ENCODE results near the gene SLF2. TPM values are rescaled to one million over a fixed set of nuclear protein-coding genes. Genes with fewer than 3 reads are reported as not detected.

Gene SLF2
- total RNA-seq, 1 experiment from 2014 or later: 43.0 TPM

- H3K27ac ChIP-seq (ENCODE audit: low read depth, low read length): no peak overlapping the region
- RAD21 ChIA-PET (ENCODE audit: low non-redundant PET in 1 of 2, low total read pairs in 2 of 2, uncharacterized antibody in 2 of 2, unreplicated experiment in 2 of 2): no interaction called here
- H3K4me3 ChIP-seq (replicated peaks in 1 of 2; ENCODE audit: low read depth in 1 of 2, low read length in 2 of 2): 0 out of 4 replicates have a peak overlapping the region, but pooled peaks of 1 of the 2 experiments have one; percentile 96
- H3K9ac ChIP-seq (ENCODE audit: low read length): 0 out of 2 replicates have a peak overlapping the region, but pooled peaks have one; percentile 96
- H3K4me2 ChIP-seq (ENCODE audit: low read length): peak overlapping the region; percentile 96
- no peaks in the 10 kb centered on the region for H3K9me2 ChIP-seq (ENCODE audit: insufficient read depth)
- ATAC-seq (no peak), DNase-seq (ENCODE audit: low read depth, low spot score) (no peak)
- no peak overlapping the region for H2AFZ ChIP-seq (ENCODE audit: low read depth, low read length, poor library complexity, severe bottlenecking)
- POLR2A ChIA-PET: no interaction called here
- H3K27me3 ChIP-seq (ENCODE audit: insufficient read depth, low read length): no peaks in the 10 kb centered on the region
- H3K79me2 ChIP-seq (ENCODE audit: insufficient read depth, low read length): peaks cover 62% of the 10 kb centered on the region
- CTCF ChIA-PET: interaction anchor here (1.6 kb wide), 1 partner anchor 9 kb away, joined by 4 read pairs; no protein-coding TSS in a partner anchor
- no peaks in the 10 kb centered on the region for H3K9me3 ChIP-seq (ENCODE audit: control insufficient read depth in 1 of 2, insufficient read depth in 1 of 2, low read depth in 1 of 2, low read length in 2 of 2)
- TF ChIP-seq JUND (IDR thresholded peaks at IDR 0.05) (no peak), CTCF (IDR thresholded peaks at IDR 0.05 in 2 of 3, conservative IDR thresholded peaks at IDR 0.05 in 1 of 3; ENCODE audit: borderline replicate concordance in 1 of 3, insufficient read depth in 1 of 3, low read depth in 2 of 3, low read length in 2 of 3) (no peak), REST (IDR thresholded peaks at IDR 0.05; ENCODE audit: low read depth) (no peak), CBX3 (IDR thresholded peaks at IDR 0.05; ENCODE audit: low read depth) (no peak), SIN3A (IDR thresholded peaks at IDR 0.05; ENCODE audit: low read depth) (no peak), SRF (IDR thresholded peaks at IDR 0.05; ENCODE audit: low read depth) (no peak), TCF7L2 (IDR thresholded peaks at IDR 0.05; ENCODE audit: borderline replicate concordance, extremely low read depth, insufficient read depth, insufficient read length) (no peak), POLR2A (IDR thresholded peaks at IDR 0.05; ENCODE audit: borderline replicate concordance, extremely low read depth, insufficient read depth, insufficient read length) (no peak), EZH2 (IDR thresholded peaks at IDR 0.05) (no peak), ZFX (IDR thresholded peaks at IDR 0.05) (no peak), ZNF274 (IDR thresholded peaks at IDR 0.05; ENCODE audit: low read depth, low read length) (no peak), EGR1 (IDR thresholded peaks at IDR 0.05; ENCODE audit: low read depth) (no peak), EZH2phosphoT487 (IDR thresholded peaks at IDR 0.05; ENCODE audit: borderline replicate concordance) (no peak), ZBTB33 (IDR thresholded peaks at IDR 0.05; ENCODE audit: extremely low read depth, insufficient replicate concordance, low read length) (no peak), CEBPB (IDR thresholded peaks at IDR 0.05; ENCODE audit: low read depth) (no peak), MAX (IDR thresholded peaks at IDR 0.05) (no peak), YY1 (IDR thresholded peaks at IDR 0.05; ENCODE audit: extremely low read depth, insufficient replicate concordance, low read depth, low read length) (no peak), FOSL1 (IDR thresholded peaks at IDR 0.05; ENCODE audit: low read depth) (no peak), ELF1 (IDR thresholded peaks at IDR 0.05; ENCODE audit: borderline replicate concordance, low read depth) (no peak), SP1 (IDR thresholded peaks at IDR 0.05; ENCODE audit: low read depth) (no peak)
- intact Hi-C loops (cut with micrococcal nuclease): no loop called here
- BruUV-seq (replicated peaks): no TSS peak
- H3K36me3 ChIP-seq (ENCODE audit: control insufficient read depth in 1 of 2, insufficient read depth in 2 of 2, low read length in 2 of 2): peaks cover 29 to 45% of the 10 kb centered on the region in 2 experiments
- peaks cover 10 to 33% of the 10 kb centered on the region in 2 experiments; a peak in 3 of 4 replicates for H3K4me1 ChIP-seq (ENCODE audit: control insufficient read depth in 1 of 2, insufficient read depth in 2 of 2, low read length in 2 of 2)
- no peaks in the 10 kb centered on the region; the same call in 1 of the 2 replicates for H4K20me1 ChIP-seq (ENCODE audit: insufficient read depth)
Measured at GRCh38 chr10:100989088-100989487, 76.3 kb downstream of the SLF2 start.

Data from HCT116 (cell line).